Panc1 (cell line): ENCODE measurements around the gene PIP4K2C. TPM values are rescaled to one million over a fixed set of nuclear protein-coding genes. Genes with fewer than 3 reads are reported as not detected.

ENCODE experiments used
- ATAC-seq: fragments of 200-7000 bp; cut with Tn5 transposase; 2 replicates; pipeline ENCODE4 v1.9.1; 2020; ENCODE audit warnings: mild to moderate bottlenecking, moderate library complexity
- BruUV-seq: library from RNA; stranded (reverse); fragments of 400-500 nt; replicated peaks from 2 replicates; lab custom pipeline; 2021; lab: Mats Ljungman, UMichigan
- CTCF ChIA-PET: fragments of 300-600 bp; sonication (Branson Sonifier 250); formaldehyde crosslinking; loops from one replicate; lab custom pipeline; 2022; ENCODE audit warnings: antibody characterized with exemption; lab: Charles Lee
- POLR2A ChIA-PET: fragments of 300-600 bp; sonication (Branson Sonifier 250); formaldehyde crosslinking; loops from one replicate; lab custom pipeline; 2022; ENCODE audit warnings: antibody characterized with exemption; lab: Charles Lee
- DNase-seq: peaks from one replicate; pipeline ENCODE4 v3.0.0-alpha.2; 2010; ENCODE audit warnings: low read depth, low spot score
- H3K27ac ChIP-seq: 2 replicates; pipeline ENCODE4 v1.5.1; 2011; ENCODE audit warnings: mild to moderate bottlenecking, low read length, inconsistent platforms
- H3K27me3 ChIP-seq: fragments of 200-500 bp; sonication (Bioruptor generic); 2 replicates; pipeline ENCODE4 v1.6.0; 2014; ENCODE audit warnings: low read length, inconsistent platforms; ENCODE audit not compliant: control insufficient read depth, insufficient read depth
- H3K36me3 ChIP-seq: fragments of 200-500 bp; sonication (Bioruptor generic); 2 replicates; pipeline ENCODE4 v1.5.1; 2014; ENCODE audit warnings: inconsistent platforms, mild to moderate bottlenecking, low read length, moderate library complexity; ENCODE audit not compliant: control insufficient read depth, insufficient read depth
- H3K4me1 ChIP-seq: 2 replicates; pipeline ENCODE4 v1.5.1; 2011; ENCODE audit warnings: inconsistent platforms, mild to moderate bottlenecking, low read length, moderate library complexity; ENCODE audit not compliant: control insufficient read depth, insufficient read depth
- H3K4me3 ChIP-seq, 2 experiments: 2 replicates each; pipeline ENCODE4 v1.5.1; 2011 to 2012; ENCODE audit warnings: low read depth in 2 of 2, low read length in 2 of 2, mild to moderate bottlenecking in 2 of 2, inconsistent platforms in 1 of 2, moderate library complexity in 1 of 2
- H3K9me3 ChIP-seq: fragments of 200-500 bp; sonication (Bioruptor generic); 2 replicates; pipeline ENCODE4 v1.5.1; 2014; ENCODE audit warnings: low read depth, mild to moderate bottlenecking, inconsistent platforms, low read length, moderate library complexity; ENCODE audit not compliant: control insufficient read depth, insufficient read depth
- CTCF ChIP-seq: fragments of 450-650 bp; IDR thresholded peaks from 2 replicates; pipeline ENCODE4 v1.5.1; 2017; ENCODE audit warnings: mild to moderate bottlenecking
- POLR2AphosphoS5 ChIP-seq: IDR thresholded peaks from 2 replicates; pipeline ENCODE4 v1.6.1; 2012; ENCODE audit warnings: mild to moderate bottlenecking, low read depth, low read length, moderate library complexity
- SIN3A ChIP-seq: IDR thresholded peaks from 2 replicates; pipeline ENCODE4 v1.6.1; 2012; ENCODE audit warnings: low read depth, mild to moderate bottlenecking, low read length, moderate library complexity, borderline replicate concordance; ENCODE audit not compliant: insufficient read depth
- TCF7L2 ChIP-seq: IDR thresholded peaks from 2 replicates; pipeline ENCODE4 v1.6.1; 2011; ENCODE audit warnings: mild to moderate bottlenecking, low read depth, low read length, inconsistent platforms
- in situ Hi-C: cut with HindIII; loops from 2 replicates; pipeline ENCODE4 v1.10.0; 2016; ENCODE audit warnings: low sequenced_read_pairs, low pct_unique_long_range_greater_than_20kb
- intact Hi-C: fragments of 100-400 bp; cut with micrococcal nuclease; formaldehyde crosslinking; loops from one replicate; pipeline ENCODE4 v1.10.0; 2022; ENCODE audit not compliant: unreplicated experiment
- total RNA-seq: library from RNA; stranded (reverse); gene quantifications from one replicate; pipeline ENCODE4 v1.2.1, GENCODE V29; 2021; ENCODE audit not compliant: unreplicated experiment
- TF ChIP-seq, protein P1 (sequence below), 2 experiments: IDR thresholded peaks; 2 replicates each; pipeline ENCODE4 v1.6.1; 2011 to 2012; ENCODE audit warnings: low read depth in 2 of 2, control low read depth in 1 of 2, low read length in 1 of 2, mild to moderate bottlenecking in 1 of 2, moderate library complexity in 1 of 2; ENCODE audit not compliant: insufficient read depth in 1 of 2

PIP4K2C gene
- total RNA-seq, 1 experiment from 2014 or later, result 62.6 TPM

DNA sequence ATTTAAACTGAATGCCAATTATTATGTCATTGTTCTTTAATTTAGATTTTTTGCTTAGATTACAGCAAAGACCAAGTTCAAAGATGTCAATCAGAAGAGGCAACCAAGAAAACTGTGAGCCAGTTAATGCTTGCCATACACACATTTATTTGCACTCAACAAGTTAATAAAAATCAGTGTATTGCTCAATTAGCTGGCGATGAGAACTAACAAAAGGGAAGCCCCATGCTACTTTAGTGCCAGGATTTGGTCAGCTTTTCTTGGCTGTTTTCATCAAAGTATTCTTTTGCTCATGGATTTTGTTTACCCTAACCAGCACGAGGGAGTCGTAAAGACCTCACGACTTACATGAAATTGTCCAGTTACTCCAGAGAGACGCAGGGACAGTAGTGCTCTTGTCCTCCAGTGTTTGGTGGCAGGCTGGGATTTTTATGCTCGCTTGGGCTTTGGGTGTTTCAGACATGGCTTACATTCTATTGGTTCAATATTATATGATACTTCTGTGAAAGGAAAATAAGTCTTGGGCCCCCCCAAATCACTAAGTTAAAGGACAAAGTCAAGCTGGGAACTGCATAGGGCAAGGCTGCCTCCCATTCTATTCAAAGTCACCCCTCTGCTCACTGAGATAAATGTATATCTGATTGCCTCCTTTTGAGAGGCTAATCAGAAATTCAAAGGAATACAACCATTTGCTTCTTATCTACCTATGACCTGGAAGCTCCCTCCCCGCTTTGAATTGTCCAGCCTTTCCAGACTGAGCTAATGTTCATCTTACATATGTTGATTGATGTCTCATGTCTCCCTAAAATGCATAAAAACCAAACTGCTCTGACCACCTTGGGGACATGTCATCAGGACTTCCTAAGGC, 49.4 kb downstream of the PIP4K2C start:
- no peak for DNase-seq
- Histone ChIP-seq H3K27me3 (no peaks in the 10 kb centered on the region; the same call in 1 of the 2 replicates), H3K36me3 (no peaks in the 10 kb centered on the region), H3K4me3 (no peak overlapping the region), H3K27ac (no peak overlapping the region), H3K4me1 (no peaks in the 10 kb centered on the region), H3K9me3 (0 out of 2 replicates have a peak, but pooled peaks cover 2% of the 10 kb centered on the region)
- ChIA-PET CTCF (interaction anchor here (0.6 kb wide), 1 partner anchor 60 kb away, joined by 3 read pairs; no protein-coding TSS in a partner anchor), POLR2A (no interaction called here)
- no TSS peak for BruUV-seq
- TF ChIP-seq SIN3A, result no peak
- TF ChIP-seq CTCF, result no peak
- TF ChIP-seq, protein P1, sequence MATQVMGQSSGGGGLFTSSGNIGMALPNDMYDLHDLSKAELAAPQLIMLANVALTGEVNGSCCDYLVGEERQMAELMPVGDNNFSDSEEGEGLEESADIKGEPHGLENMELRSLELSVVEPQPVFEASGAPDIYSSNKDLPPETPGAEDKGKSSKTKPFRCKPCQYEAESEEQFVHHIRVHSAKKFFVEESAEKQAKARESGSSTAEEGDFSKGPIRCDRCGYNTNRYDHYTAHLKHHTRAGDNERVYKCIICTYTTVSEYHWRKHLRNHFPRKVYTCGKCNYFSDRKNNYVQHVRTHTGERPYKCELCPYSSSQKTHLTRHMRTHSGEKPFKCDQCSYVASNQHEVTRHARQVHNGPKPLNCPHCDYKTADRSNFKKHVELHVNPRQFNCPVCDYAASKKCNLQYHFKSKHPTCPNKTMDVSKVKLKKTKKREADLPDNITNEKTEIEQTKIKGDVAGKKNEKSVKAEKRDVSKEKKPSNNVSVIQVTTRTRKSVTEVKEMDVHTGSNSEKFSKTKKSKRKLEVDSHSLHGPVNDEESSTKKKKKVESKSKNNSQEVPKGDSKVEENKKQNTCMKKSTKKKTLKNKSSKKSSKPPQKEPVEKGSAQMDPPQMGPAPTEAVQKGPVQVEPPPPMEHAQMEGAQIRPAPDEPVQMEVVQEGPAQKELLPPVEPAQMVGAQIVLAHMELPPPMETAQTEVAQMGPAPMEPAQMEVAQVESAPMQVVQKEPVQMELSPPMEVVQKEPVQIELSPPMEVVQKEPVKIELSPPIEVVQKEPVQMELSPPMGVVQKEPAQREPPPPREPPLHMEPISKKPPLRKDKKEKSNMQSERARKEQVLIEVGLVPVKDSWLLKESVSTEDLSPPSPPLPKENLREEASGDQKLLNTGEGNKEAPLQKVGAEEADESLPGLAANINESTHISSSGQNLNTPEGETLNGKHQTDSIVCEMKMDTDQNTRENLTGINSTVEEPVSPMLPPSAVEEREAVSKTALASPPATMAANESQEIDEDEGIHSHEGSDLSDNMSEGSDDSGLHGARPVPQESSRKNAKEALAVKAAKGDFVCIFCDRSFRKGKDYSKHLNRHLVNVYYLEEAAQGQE (IDR thresholded peaks at IDR 0.05; ENCODE audit: insufficient read depth in 1 of 2, low read depth in 2 of 2, low read length in 1 of 2), result no peak
- TF ChIP-seq POLR2AphosphoS5, result no peak
- TF ChIP-seq TCF7L2, result no peak
- intact Hi-C loops (no loop called here), in situ Hi-C loops (no loop called here)
- ATAC-seq, result no peak

DNA sequence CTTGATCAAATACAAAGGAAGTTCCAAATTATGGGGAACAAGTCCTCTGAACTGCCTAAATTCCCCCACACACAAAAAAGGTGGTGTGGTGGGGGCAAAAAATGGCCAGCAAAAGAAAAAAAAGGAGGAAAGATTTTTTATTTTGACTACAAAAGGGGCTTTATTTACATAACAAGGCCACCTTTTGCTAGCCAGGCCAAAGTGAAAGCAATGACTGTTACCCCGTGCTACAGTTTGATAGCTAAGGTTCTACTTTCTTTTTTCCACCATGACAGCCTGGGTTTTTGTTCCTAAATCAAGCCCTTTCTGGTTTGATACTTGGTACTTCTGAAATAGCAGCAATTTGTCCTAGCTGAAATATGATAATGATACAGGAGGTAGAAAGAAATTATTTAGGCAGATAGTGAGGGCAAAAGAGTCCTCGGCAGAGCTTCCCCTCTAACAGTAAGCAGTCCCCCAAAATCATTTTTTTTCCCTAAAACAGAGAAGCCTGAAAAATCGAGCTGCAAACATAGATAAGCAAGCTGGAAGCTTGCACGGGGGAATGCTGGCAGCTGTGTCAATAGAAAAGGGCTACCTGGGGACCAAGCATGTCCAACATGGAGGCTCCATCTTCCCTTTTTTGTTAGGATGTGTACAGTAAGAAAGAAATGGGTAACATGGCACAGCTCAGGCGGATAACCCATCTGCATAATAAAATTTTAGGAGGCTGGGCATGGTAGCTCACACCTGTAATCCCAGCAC, 50.9 kb downstream of the PIP4K2C start:
- no peaks in the 10 kb centered on the region for H3K4me1 ChIP-seq
- no TSS peak for BruUV-seq
- H3K27ac ChIP-seq, result no peak overlapping the region

More for the DNA sequence above, 50.9 kb downstream of the PIP4K2C start:
- TF ChIP-seq CTCF, result no peak
- TF ChIP-seq TCF7L2, result no peak
- no peak for TF ChIP-seq POLR2AphosphoS5
- no peak for TF ChIP-seq SIN3A
- TF ChIP-seq, protein P1 (IDR thresholded peaks at IDR 0.05; ENCODE audit: insufficient read depth in 1 of 2, low read depth in 2 of 2, low read length in 1 of 2), result no peak
- ATAC-seq, result no peak
- Histone ChIP-seq H3K9me3 (0 out of 2 replicates have a peak, but pooled peaks cover 6% of the 10 kb centered on the region), H3K4me3 (no peak overlapping the region), H3K27me3 (no peaks in the 10 kb centered on the region; the same call in 1 of the 2 replicates), H3K36me3 (no peaks in the 10 kb centered on the region)
- intact Hi-C loops, result no loop called here
- ChIA-PET POLR2A (no interaction called here), CTCF (no interaction called here)
- no peak for DNase-seq
- in situ Hi-C loops, result no loop called here
